Erythroblast (primary cell): Measurements from ENCODE around the gene ANKMY1.
A peak's percentile ranks its signal among the peaks of the same experiment; 100 is the strongest.

Experiments
- DNase-seq, 2 experiments: peaks; one replicate each; lab custom pipeline; 2025; lab: John Stamatoyannopoulos, UW
- GATA1 ChIP-seq: IDR thresholded peaks from 2 replicates; pipeline ENCODE4 v1.6.1; 2011; ENCODE audit warnings: low read depth, mild to moderate bottlenecking, control low read depth, low read length, moderate library complexity
- POLR2A ChIP-seq: IDR thresholded peaks from 2 replicates; pipeline ENCODE4 v1.6.1; 2011; ENCODE audit warnings: mild to moderate bottlenecking, low read length

ANKMY1 gene

DNA sequence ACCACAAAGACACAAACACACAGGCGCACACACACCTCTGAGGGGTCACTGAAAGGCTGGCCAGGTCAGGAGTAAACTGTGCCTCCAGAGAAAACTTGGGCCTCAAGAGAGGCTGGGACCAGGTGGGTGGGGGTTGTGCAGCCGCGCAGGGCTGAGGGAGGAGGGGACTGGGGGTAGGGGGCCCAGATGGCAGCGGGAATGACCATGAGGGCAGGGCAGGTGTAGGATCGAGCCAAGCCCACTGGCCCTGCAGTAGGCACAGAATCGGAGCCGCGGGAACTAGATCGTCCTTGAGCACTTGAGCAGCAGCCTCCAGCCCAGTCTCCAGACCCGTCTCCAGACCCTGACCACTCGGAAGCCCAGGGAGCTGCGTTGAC lies 36.8 kb downstream of the ANKMY1 start:
- no peak for DNase-seq

DNA sequence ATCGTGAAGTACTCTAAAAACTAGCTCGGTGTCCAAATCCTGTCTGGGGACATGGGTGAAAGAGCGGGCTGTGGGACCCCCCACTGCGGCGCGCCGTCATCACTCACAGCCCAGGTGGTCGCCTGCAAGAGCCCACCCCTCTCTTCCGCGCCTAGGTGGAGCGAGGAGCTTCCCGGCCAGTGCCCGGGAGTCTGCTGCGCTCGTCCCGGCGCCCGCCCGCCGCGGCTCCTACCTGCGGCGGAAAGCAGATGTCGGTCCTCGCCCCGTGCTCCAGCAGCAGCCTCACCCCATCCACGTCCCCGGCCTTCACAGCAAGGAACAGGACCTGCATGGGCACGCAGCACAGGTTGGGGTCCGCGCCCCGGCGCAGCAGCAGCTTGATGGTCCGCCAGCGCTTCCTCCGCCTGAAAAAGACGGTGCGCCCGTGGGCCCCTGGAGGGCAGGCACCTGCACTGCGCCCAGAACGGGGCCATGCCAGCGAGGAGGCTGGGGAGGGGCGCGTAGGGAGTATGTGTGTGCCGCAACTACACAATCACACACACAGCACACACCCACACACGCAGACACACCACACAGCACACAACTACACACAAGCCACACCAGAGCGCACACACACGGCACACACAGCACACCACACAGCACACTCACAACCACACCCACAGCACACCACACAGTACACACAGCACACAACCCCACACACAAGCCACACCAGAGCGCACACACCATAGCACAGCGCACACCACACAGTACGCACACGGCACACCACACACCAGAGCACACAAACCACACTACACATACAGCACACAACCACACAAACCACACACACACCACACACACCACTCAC lies 37.4 kb downstream of the ANKMY1 start:
- DNase-seq = no peak
- TF ChIP-seq GATA1 (no peak), POLR2A (no peak)

More for the DNA sequence above, 36.8 kb downstream of the ANKMY1 start:
- TF ChIP-seq GATA1 = no peak
- no peak for TF ChIP-seq POLR2A

DNA sequence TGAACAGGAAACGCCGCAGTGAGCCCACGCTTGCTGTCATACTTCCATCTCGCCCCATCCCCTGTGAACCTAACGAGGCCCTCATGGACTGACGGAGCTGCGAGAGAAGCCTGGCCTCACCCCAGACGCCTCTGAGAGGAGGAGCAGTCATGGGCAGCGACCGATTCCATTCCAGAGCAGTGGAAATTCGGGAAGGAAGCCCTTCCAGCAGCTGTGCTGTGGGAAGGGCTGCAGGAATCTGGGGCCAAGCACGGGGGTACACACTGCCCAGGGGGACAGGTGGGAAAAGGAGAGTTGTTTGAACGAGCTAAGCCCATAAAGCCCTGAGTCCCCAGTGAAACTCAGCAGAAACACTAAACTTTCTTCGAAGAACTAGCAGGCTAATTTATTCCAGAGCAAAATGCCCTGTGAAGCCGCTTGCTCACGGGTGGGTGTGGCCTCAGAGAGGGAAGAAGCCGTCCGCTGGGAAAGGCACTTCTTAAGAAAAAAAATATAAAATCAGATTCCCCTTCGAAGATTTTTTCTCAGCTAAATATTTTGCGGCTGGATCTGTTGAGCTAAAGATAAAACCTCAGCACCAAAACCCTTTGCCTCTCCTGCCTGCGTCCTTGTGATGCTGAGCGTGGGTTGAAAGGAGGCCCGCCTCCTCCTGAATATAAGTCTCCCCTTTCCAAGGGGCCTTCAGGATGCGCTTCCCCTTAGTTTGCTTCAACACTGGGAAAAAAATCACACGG lies 38.2 kb downstream of the ANKMY1 start:
- TF ChIP-seq POLR2A (no peak), GATA1 (no peak)
- DNase-seq = no peak

DNA sequence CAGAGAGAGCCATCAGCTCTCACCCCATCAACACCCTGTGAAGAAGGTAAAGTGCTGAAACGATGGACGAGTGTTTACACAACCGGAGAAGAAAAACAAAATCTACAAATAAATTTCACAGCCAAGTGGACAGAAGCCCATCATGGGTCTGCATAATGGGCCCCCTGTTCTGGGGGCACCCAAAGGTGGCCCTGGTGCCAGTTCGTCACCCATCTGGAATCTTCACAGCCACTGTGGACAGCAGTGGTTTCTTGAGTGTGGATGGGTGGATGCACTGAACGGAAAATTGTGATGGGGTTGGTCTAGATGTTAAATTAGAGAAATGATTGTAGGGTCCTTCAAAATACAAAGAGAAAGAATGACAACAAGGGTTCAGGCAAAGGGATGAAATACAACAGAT lies 38.8 kb downstream of the ANKMY1 start:
- DNase-seq = no peak
- no peak for TF ChIP-seq POLR2A
- no peak for TF ChIP-seq GATA1

DNA sequence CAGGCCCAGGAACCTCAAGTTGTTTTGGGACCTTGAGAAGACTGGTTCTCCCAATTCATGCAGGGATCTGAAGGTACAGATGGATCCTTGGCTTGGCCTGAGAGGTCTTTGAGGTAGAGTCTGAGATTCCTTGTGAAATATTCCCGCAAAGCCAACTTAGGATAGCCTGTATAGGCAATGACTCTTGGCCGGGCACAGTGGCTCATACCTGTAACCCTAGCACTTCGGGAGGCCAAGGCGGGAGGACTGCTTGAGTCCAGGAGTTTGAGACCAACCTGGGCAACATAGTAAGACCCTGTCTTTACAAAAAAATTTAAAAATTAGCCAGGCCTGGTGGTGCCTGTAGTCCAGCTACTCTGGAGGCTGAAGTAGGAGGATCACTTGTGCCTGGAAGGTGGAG lies 40.4 kb downstream of the ANKMY1 start:
- DNase-seq = no peak
- TF ChIP-seq GATA1 (no peak), POLR2A (no peak)

DNA sequence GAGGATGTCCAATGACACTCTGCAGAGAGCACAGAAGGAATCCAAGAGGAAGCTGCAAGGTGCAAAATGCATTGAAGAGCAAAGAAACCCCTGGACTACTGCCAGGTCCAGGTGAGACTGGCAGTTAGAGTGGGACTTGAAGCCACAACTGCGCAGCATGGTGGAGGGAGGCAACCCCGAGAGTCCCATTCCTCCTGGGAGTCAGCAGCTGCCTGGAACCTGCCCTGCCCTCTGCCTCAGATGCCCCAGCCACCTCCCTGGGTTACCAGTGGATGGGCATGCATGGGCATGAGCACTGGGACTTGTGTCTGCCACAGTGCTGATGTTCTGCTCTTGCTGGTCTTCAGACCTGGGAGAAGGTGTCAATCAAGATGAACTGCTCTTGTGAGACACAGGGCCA lies 43.2 kb downstream of the ANKMY1 start:
- no peak for DNase-seq

DNA sequence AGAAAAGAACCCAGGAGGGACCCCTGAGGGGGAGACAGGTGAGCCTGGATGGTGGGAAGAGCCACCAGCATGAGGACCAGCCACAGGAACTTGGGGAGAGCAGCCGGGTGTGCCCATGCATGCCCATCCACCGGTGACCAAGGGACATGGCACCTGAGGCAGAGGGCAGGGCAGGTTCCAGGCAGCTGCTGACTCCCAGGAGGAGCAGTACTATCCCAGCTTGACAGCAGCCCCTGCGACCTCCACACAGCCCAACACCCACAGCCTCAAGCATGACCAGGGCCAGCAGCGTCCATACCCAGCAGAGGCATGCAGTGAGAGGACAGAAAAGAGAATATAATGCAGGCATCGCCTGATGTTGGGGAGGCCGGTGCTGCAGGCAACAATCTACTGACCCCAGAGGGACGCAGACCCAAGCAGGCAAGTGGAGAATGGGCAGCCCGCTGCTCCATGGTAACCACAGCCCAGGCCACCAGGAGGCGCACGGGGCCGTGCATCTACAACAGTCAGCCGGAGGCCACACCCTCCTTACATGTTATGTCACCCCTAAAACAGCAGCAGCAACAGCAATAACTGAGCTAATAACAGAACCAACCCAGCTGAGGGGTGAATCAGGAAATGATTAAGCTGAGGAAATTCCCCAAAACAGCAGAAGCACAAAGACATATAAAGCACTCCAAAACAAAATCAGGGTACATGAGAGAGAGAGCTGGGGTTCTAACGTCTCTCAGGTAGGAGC lies 44.1 kb downstream of the ANKMY1 start:
- peak; percentile 80 to 89 for DNase-seq
- TF ChIP-seq POLR2A (no peak), GATA1 (no peak)

More for the DNA sequence above, 43.2 kb downstream of the ANKMY1 start:
- TF ChIP-seq POLR2A (no peak), GATA1 (no peak)

DNA sequence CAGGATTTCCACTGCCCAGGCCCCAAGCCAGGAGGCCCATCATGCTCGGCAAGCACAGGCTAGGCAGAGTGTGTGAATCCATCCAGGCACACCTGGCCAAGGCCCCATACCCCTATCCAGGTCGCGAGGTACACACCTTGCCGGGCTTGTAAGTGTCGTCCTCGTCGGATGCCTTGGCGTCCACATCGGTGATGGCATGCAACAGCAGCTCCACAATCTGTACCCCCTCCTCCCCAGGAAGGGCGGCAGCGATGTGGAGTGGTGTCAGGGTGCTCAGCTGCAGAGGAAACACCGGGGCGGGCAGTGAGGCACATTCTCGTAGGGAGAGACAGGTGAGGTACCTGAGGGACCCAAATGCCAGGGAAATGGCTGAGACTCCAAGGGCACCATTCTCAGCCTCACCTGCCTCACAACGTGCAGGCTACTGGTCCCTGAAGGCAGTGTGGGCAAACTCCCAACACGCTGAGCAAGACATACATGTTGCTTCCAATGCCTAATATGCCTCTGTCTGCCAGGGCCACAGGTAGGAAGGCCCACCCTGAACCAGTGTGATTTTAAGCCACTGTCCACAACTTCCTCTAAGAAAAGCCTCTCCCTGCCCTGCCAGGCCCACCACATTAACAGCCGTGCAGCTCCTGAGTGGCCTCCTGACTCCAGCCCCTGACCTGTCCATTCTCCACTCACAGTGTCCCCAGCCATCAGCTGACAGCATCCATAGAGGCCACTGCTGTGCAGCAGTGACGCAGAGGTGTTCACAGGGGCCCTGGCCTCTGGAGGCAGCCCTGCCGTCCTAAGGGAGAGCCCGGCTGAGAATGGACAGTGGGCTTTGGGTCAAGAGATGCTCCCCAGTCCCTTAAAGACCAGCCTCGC lies 44.9 kb downstream of the ANKMY1 start:
- no peak for TF ChIP-seq GATA1
- no peak for TF ChIP-seq POLR2A
- no peak for DNase-seq

DNA sequence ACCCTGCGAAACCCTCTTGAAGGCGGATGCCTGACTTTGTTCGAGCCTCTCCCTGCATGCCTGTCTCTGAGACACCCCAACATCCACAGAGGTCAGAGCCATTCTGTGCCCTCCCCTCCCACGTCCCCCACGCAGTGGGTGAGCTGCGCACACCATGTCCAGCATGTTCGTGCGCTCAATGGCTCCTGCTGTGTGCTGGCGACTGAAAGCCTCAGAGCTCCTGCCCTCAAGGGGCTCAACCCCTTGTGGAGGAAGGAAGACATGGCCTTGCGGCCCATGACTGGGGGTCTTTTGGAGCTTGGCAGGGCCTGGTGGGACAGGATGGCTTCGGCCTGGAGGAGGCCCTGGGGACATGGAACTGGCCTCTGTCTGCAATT lies 45.7 kb downstream of the ANKMY1 start:
- TF ChIP-seq GATA1 (no peak), POLR2A (no peak)
- no peak for DNase-seq

DNA sequence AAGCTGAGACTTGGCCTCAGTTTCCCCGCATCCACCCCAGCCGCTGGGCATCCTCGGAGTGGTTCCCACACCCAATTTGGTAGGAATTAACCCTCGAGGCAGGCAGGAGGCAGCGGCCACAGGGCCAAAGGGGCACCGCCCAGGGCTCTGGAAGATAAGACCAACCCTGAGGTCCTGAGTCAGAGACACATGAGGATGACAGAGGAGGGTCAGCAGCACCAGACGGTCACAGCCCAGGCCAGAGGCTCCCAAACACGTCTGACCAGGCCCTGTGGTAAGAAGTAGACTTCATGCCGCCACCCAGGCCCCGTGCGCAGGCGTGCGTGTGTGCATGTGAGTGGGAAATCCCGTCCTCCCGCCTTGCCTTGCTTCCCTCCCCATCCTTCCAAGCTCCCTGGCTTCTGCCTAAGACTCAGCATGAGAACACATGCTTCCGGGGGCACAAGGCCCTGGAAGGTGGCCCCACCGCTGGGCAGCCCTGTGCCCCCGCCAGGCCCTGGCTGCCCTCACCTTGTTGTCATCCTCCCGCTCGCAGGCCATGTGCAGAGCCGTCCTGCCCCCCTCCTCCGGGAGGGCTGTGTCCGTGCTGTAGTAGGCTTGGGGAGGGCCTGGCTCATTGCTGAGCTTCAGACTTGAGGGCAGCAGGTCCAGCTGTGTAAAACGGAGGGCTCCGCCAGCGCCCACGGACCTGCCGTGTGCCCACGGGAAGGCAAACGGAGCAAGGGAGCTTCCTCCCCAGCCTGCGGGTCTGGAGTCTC lies 46.3 kb downstream of the ANKMY1 start:
- peak in 1 of 2 experiments; percentile 8 for DNase-seq

DNA sequence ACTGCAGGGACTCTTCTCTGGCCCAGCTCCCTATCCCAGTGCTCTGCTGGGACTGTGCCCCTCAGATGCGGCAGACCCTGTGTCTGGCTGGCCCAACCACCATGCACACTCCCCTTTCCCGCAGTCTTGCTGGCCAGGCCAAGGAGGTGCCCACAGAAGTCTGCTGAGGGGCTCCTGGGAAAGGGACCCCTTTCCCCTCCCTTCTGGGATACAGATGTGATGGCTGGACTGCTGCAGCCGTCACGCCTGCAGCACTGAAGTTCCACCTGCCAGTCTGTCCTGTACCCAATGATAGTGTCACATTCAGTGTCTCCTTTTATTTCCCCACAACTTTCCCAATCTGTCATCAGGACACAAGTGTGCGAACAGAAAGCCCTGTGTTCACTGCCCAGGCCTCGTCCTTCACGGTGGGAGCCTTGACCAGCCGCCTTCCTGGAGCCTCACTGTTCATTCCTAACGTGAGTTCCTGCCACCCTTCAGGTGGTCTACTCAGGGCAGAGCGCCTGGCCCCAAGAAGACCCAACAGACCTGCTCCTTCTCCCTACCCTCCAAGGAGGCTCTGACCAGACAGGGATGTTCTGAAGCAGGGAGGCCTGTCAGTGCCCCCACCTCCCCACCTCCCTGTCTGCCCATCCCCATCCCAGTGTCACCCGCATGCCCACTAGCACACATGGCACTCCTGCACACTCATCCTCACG lies 47.1 kb downstream of the ANKMY1 start:
- no peak for DNase-seq
- TF ChIP-seq GATA1 = no peak
- no peak for TF ChIP-seq POLR2A

More for the DNA sequence above, 46.3 kb downstream of the ANKMY1 start:
- TF ChIP-seq POLR2A (no peak), GATA1 (no peak)
